GM18517 (cell line): Measurements from ENCODE around the gene MAD1L1.

ENCODE experiments used
- ATAC-seq: cut with Tn5 transposase; IDR thresholded peaks from one replicate; pipeline ENCODE4 v1.9.1; 2021; ENCODE audit warnings: mild to moderate bottlenecking, moderate library complexity; ENCODE audit not compliant: unreplicated experiment

MAD1L1 gene

DNA sequence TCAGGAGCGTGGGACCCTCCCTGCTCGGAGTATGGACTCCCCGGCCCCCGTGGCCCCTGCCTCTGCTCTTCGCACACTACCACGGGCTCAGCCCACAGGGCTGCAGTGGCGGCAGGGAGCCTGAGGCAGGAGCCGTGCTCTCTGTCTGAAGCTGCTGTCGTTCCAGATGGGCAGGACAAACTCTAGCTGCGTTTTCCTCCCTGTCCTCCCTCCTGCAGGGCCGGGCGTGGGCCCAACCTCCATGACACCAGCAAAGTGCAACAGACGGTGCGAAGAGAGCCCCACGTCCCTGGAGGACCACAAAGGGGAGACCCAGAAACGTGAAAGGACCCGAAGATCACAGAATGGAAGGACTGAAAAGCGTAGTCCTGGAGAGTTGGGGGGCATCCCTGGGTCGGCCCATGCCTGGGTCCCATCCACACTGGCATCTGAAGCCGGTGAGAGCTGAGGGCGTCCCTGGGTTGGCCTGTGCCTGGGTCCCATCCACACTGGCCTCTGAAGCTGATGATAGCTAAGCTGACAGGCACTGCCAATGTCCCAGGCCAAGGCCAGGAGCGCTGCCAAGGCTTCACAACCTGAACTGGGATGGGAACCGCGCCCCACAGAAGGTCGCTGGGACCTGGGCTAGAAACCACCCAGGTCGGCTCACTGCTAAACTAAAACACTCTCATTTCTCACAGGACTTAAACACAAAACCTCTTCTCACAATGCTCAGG lies 267.0 kb downstream of the MAD1L1 start:
- ATAC-seq = no peak

DNA sequence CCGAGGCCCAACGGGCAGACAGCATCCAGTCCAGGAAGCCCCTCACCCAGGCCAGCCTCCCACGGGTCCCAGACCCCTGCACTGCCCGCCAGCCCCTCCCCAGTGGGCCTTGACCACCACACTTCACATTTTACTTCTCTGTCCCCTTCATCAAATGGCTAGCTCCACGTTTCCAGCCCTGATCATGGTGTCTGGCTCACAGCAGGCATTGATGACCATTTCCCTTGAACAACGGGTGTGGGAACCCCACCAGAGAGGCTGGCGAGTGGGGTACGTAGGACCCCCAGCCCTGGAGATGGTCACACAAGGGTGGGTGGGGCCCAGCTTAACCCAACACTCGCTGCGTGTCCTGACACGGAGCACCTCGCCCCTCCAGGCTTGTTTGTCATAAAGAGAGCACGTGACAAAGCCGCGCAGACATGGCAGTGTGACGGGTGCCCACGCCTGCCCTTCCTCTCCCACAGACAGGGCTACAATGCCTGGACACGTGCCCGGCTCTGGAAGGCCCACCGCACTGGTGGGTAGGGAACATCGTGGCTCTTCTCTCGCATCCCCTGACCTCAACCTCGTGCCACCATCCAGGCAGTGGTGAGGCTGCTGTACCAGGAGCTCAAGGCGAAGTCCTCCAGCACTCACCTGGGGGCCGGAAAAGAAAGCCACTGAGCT lies 267.7 kb downstream of the MAD1L1 start:
- no peak for ATAC-seq

- no peak for ATAC-seq
Observed at GRCh38 chr7:1964211-1964912, 268.4 kb downstream of the MAD1L1 start.

GRCh38 chr7:1963575-1963974 lies 269.2 kb downstream of the MAD1L1 start:
- ATAC-seq = no peak

GRCh38 chr7:1961701-1962276 lies 271.0 kb downstream of the MAD1L1 start:
- no peak for ATAC-seq

DNA sequence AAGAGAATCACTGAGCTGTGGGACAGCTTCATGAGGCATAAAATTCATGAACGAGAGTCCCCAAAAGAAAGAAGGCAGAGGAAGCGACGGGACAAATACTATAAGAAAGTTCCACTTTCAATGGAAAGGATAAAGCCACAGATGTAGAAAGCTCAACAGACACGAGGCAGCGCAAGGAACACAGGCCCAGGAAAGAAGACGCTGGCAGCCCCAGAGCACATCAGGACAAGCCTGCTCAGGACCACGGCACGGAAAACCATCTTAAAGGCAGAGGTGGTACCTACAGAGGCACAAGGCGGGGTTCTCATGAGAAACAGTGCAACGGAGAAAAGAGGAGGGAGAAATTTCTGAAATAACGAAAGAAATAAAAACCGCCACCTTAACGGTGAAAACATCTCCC lies 273.4 kb downstream of the MAD1L1 start:
- ATAC-seq = no peak

GRCh38 chr7:1957471-1958225 lies 275.1 kb downstream of the MAD1L1 start:
- ATAC-seq = no peak

DNA sequence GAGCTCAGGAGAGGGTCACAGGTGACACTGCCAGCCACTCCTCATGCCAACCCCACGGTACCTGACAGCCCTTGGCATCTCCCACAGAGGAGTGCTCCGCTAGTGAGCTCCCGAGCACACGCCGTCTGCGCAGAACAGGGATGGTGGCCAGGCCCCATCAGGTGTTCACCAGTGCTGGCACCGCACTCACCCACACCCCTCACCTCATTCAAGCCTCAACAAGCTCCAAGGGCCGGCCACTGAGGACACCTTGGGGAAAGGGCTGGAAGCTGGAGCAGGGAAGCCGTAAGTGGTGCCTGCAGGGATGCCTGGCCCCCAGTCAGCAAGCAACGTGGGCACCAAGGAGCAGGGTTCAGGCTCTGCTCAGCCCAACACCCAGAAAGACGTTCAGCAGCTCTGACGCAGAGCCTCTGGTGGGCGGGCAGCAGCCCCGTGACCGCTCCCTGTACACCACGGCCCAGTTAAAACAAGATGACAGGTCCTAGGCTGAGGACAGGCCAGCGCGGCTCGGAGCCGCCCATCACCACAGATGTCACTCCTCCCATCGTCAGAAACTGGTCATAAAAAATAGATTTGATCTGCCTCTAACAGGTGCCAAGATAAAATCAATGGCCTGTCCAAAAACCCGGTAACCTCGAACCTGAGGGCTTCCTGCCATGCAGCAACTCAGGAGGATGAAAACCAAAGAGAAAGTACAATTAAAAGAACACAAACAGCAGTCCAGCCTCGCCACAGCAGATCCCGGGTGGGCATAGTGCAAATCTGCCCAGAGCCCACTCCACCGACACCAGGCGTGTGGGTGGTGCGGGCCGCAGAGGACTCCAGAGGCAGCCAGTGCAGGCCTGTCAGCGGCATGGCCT lies 275.9 kb downstream of the MAD1L1 start:
- no peak for ATAC-seq

DNA sequence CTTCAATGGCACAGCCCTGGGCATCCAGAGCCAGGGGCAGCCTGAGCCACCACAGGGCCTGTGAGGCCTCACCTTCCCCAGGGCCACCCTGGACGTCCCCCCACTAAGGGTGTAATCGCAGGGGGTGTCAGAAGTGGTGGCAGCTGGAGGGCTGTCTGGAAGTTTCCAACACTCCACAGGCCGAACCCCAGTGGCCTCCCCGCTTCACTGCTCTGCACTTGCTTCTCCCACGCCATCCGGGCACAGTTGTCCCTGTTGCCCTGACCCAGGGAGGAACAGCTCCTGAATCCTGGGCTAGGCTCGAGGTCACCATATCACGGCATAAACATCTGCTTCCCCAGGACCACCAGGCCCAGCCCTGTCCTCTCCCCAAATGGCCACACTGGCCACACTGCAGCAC lies 276.6 kb downstream of the MAD1L1 start:
- no peak for ATAC-seq

DNA sequence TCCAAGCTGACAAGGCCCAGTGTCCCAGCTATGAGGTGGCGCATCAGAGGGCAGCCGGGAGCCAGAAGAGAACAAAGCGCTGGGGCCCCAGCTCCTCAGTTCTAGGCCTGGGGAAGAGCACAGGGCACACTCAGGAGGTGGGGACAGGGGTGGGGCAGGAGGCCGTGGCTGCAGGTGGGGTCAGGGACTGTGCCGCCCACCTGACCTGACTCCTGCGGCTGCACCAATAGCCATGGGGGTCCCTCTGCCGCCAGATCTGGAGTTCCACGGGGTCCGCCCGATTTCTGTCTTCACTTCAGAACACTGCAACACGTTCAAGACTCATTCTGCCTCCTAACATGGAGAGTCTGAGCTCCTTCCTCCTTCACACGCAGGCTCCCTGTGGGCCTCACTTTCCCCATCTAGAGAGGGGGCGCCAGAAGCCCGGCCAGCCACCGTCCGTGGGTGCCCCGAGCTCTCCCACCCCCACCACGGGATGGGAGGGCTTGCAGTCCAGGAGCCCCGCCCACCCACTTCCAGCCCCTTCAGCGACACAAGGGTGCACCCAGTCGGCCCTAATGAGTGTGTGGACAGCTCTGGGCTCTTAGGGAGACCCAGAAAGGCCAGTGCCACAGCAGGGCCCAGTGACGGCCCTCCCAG lies 278.3 kb downstream of the MAD1L1 start:
- ATAC-seq = no peak

GRCh38 chr7:1953199-1954190 lies 279.2 kb downstream of the MAD1L1 start:
- no peak for ATAC-seq

DNA sequence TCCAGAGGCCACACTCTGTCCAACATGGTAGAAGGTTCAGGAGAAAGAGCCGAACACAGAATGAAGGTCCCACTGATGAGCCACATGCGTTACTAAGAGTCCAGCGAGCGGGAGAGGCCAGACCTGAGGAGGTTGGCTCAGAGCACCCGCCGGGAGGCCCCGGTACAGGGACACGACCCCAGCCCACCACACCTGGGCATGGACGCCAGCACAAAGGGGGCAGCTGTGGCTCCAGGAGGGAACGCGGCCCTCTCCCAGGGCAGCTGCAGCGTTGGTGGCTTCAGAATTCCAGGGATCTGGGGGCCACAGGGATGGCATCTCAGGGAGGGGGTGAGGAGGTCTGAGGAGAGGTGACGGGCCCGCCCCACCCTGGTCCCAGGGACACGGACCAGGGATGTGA lies 280.0 kb downstream of the MAD1L1 start:
- ATAC-seq = no peak

- no peak for ATAC-seq
Observed at GRCh38 chr7:1952169-1952760, 280.5 kb downstream of the MAD1L1 start.

DNA sequence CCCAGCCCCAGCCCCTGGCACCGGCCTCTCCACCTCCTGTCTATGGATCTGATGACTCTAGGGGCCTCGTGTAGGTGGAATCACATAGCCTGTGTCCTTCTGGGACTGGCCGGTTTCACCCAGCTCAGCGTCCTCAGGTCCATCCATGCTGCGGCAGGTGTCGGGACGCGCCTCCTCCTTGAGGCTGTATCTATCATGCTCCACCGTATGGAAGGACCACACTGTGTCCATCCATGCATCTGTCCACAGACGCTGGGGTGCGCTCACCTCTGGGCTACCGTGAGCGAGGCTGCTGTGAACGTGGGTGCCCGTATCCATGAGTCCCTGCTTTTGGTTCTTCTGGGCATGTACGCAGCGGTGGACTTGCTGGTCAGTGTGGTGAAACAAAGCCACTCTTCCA lies 281.1 kb downstream of the MAD1L1 start:
- no peak for ATAC-seq

- no peak for ATAC-seq
Observed at GRCh38 chr7:1951159-1951536, 281.6 kb downstream of the MAD1L1 start.

GRCh38 chr7:1950452-1951158 lies 282.1 kb downstream of the MAD1L1 start:
- no peak for ATAC-seq

- ATAC-seq = no peak
Observed at GRCh38 chr7:1950066-1950451, 282.7 kb downstream of the MAD1L1 start.

DNA sequence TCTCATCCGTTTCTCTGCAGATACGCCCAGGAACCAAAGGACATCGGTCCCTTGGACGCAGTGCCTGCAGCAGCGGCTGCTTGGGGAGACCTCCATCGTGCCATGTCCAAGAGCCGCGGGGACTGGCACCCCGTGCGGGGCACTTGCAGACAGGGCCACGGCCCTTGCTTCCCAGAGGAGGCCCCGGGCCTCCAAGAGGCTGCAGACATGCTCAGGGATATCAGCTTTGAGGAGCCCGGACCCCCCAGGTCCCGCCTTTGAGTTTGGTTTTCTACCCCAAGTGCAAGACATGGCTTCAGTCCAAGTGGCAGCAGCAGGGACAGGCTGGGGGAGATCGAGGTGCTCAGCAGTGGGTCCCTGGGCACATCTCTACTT lies 283.1 kb downstream of the MAD1L1 start:
- ATAC-seq = no peak
